ENCODE results near the gene KCNC4. TPM values are rescaled to one million over a fixed set of nuclear protein-coding genes. Genes with fewer than 3 reads are reported as not detected.

KCNC4 gene
- total and polyA plus RNA-seq, 12 donors = 2.2 to 13.8 (median 5.1) TPM

GRCh38 chr1:110225212-110225611 lies 15.1 kb downstream of the KCNC4 start:
- TF ChIP-seq, protein P1, sequence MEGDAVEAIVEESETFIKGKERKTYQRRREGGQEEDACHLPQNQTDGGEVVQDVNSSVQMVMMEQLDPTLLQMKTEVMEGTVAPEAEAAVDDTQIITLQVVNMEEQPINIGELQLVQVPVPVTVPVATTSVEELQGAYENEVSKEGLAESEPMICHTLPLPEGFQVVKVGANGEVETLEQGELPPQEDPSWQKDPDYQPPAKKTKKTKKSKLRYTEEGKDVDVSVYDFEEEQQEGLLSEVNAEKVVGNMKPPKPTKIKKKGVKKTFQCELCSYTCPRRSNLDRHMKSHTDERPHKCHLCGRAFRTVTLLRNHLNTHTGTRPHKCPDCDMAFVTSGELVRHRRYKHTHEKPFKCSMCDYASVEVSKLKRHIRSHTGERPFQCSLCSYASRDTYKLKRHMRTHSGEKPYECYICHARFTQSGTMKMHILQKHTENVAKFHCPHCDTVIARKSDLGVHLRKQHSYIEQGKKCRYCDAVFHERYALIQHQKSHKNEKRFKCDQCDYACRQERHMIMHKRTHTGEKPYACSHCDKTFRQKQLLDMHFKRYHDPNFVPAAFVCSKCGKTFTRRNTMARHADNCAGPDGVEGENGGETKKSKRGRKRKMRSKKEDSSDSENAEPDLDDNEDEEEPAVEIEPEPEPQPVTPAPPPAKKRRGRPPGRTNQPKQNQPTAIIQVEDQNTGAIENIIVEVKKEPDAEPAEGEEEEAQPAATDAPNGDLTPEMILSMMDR (IDR thresholded peaks at IDR 0.05) = no peak
- H3K27me3 ChIP-seq = no peaks in the 10 kb centered on the region
- H3K4me1 ChIP-seq = no peaks in the 10 kb centered on the region
- WGBS, 2 donors = 62 to 77% methylated on average over 7 of the region's 7 CpGs
- H3K9me3 ChIP-seq = no peaks in the 10 kb centered on the region
- intact Hi-C loops (cut with DNase I) = no loop called here
- no peak overlapping the region for H3K27ac ChIP-seq
- DNase-seq (no peak), ATAC-seq (no peak)
- H3K36me3 ChIP-seq = peaks cover 0 to 84% (median 0%) of the 10 kb centered on the region in 9 donors
- H3K4me3 ChIP-seq = no peak overlapping the region

DNA sequence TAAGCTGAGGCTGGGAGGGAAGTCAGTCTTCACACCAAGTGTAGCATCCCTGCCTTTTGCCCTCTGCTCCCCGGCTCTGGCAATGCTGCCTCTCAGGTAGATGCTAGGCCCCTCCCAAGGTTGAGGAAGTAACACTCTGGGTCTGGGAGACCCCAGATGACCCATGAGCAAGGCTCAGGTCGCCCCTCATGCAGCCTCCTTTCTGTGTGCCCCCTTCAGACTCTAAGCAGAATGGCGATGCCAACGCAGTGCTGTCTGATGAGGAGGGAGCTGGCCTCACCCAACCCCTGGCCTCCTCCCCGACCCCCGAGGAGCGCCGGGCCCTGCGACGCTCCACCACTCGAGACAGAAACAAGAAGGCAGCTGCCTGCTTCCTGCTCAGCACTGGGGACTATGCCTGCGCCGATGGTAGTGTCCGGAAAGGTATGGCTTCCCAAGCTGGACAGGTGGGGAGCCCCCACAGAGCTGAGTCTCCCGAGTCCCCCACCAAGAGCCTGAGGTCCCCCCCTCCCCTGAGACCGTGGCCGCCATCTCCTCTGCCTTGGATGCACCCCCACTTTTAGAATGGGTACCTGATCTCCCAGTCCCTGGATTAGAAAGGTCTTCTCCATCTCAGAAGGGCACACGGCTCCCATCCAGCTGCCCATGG lies 15.8 kb downstream of the KCNC4 start:
- peaks cover 0 to 91% (median 0%) of the 10 kb centered on the region in 9 donors for H3K36me3 ChIP-seq
- no peak overlapping the region for H3K27ac ChIP-seq
- 93 to 95% methylated on average over 18 of the region's 18 CpGs for WGBS, 2 donors
- no peak overlapping the region for H3K4me3 ChIP-seq
- DNase-seq = no peak
- intact Hi-C loops (cut with DNase I) = no loop called here
- TF ChIP-seq, protein P1 (IDR thresholded peaks at IDR 0.05) = no peak
- no peak for ATAC-seq
- no peaks in the 10 kb centered on the region for H3K9me3 ChIP-seq
- H3K4me1 ChIP-seq = no peaks in the 10 kb centered on the region
- no peaks in the 10 kb centered on the region for H3K27me3 ChIP-seq

GRCh38 chr1:110227774-110228173 lies 17.7 kb downstream of the KCNC4 start:
- no peak for DNase-seq
- H3K36me3 ChIP-seq = peaks cover 0 to 94% (median 8%) of the 10 kb centered on the region in 9 donors
- peaks cover 0 to 9% (median 0%) of the 10 kb centered on the region in 11 donors for H3K9me3 ChIP-seq
- H3K4me1 ChIP-seq = no peaks in the 10 kb centered on the region
- no peak overlapping the region for H3K27ac ChIP-seq
- intact Hi-C loops (cut with DNase I) = no loop called here
- WGBS, 2 donors = 95 to 96% methylated on average over 12 of the region's 12 CpGs
- TF ChIP-seq, protein P1 (IDR thresholded peaks at IDR 0.05) = no peak
- H3K4me3 ChIP-seq = no peak overlapping the region
- ATAC-seq = no peak
- H3K27me3 ChIP-seq = no peaks in the 10 kb centered on the region

DNA sequence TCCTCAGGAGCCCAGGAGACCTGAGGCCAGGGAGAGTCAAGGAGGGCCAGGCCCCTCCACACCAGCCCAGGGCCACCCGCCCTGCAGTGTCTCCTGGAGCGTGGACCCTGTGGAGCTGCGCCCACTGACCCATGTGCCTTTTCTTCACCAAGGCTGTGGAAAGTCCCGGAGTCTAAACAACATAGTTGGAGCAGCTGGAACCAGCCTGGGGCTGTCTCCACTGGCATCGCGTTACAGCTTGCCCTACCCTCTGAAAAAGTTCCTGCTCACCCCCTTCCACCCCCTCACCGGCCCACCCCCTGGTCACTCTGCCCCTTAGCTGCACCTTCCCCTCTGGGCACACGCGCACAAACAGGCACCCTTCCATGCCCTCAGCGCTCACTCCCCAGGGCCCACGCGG lies 18.3 kb downstream of the KCNC4 start:
- intact Hi-C loops (cut with DNase I) = no loop called here
- no peaks in the 10 kb centered on the region for H3K27me3 ChIP-seq
- H3K27ac ChIP-seq = no peak overlapping the region
- DNase-seq = no peak
- TF ChIP-seq, protein P1 (IDR thresholded peaks at IDR 0.05) = no peak
- no peak for ATAC-seq
- H3K4me1 ChIP-seq = no peaks in the 10 kb centered on the region
- peaks cover 0 to 13% (median 0%) of the 10 kb centered on the region in 11 donors for H3K9me3 ChIP-seq
- 95 to 96% methylated on average over 12 of the region's 12 CpGs for WGBS, 2 donors
- no peak overlapping the region for H3K4me3 ChIP-seq
- H3K36me3 ChIP-seq = peaks cover 0 to 94% (median 11%) of the 10 kb centered on the region in 9 donors
